PFSK-1 (cell line): ENCODE results near the gene THAP6.

Source experiments
- POLR2AphosphoS5 ChIP-seq: IDR thresholded peaks from 2 replicates; pipeline ENCODE4 v1.6.1; 2012; ENCODE audit warnings: low read depth, mild to moderate bottlenecking, control low read depth, low read length, moderate library complexity
- SIN3A ChIP-seq: IDR thresholded peaks from 2 replicates; pipeline ENCODE4 v1.6.1; 2012; ENCODE audit warnings: mild to moderate bottlenecking, low read length, moderate library complexity, borderline replicate concordance; ENCODE audit not compliant: insufficient read depth
- TF ChIP-seq, protein P1 (sequence below), 2 experiments: IDR thresholded peaks; 2 replicates each; pipeline versions ENCODE4 v1.6.1 to v1.8.0; 2011 to 2012; ENCODE audit warnings: low read depth in 2 of 2, low read length in 2 of 2, control low read depth in 1 of 2, inconsistent platforms in 1 of 2, mild to moderate bottlenecking in 1 of 2, moderate library complexity in 1 of 2; ENCODE audit not compliant: insufficient read depth in 1 of 2

GRCh38 chr4:75564023-75564422, 49.8 kb downstream of the THAP6 start:
- no peak for TF ChIP-seq POLR2AphosphoS5
- TF ChIP-seq, protein P1, sequence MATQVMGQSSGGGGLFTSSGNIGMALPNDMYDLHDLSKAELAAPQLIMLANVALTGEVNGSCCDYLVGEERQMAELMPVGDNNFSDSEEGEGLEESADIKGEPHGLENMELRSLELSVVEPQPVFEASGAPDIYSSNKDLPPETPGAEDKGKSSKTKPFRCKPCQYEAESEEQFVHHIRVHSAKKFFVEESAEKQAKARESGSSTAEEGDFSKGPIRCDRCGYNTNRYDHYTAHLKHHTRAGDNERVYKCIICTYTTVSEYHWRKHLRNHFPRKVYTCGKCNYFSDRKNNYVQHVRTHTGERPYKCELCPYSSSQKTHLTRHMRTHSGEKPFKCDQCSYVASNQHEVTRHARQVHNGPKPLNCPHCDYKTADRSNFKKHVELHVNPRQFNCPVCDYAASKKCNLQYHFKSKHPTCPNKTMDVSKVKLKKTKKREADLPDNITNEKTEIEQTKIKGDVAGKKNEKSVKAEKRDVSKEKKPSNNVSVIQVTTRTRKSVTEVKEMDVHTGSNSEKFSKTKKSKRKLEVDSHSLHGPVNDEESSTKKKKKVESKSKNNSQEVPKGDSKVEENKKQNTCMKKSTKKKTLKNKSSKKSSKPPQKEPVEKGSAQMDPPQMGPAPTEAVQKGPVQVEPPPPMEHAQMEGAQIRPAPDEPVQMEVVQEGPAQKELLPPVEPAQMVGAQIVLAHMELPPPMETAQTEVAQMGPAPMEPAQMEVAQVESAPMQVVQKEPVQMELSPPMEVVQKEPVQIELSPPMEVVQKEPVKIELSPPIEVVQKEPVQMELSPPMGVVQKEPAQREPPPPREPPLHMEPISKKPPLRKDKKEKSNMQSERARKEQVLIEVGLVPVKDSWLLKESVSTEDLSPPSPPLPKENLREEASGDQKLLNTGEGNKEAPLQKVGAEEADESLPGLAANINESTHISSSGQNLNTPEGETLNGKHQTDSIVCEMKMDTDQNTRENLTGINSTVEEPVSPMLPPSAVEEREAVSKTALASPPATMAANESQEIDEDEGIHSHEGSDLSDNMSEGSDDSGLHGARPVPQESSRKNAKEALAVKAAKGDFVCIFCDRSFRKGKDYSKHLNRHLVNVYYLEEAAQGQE (IDR thresholded peaks at IDR 0.05; ENCODE audit: insufficient read depth in 1 of 2, low read depth in 2 of 2, low read length in 2 of 2) = no peak
- no peak for TF ChIP-seq SIN3A
